ENCODE measurements around the gene CPNE8. TPM values are rescaled to one million over a fixed set of nuclear protein-coding genes. Genes with fewer than 3 reads are reported as not detected.

CPNE8 gene
- total and polyA plus RNA-seq, 2 of the 4 experiments (the other 2 are of a cell fraction): not detected

DNA sequence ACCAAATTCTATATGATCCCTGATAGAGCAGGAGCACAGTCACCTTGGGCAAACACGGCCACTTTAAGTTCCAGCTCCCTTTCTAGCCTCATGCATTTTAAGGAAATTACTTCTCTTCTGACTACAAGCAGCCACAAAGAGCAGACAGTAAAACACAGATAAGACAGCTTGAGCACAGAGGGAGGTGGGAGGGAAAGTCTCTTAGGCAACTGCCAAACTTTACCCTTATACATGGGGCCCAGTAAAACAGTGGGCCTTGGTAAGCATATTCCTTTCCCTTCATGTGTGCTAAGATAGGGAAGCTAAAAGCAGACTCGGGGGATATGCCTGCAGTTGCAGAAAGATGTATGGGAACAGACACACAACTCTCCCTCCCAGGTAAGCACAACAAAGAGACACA lies 235.9 kb downstream of the CPNE8 start:
- no CpG with 5 or more reads among the region's 2 CpGs for WGBS, 2 experiments (ENCODE audit: extremely low coverage in 2 of 2, insufficient read length in 1 of 2)
- CTCF ChIA-PET: no interaction called here
- H4K8ac ChIP-seq (ENCODE audit: low read depth in 2 of 2, low read length in 2 of 2): no peak overlapping the region

More for the DNA sequence above, 235.9 kb downstream of the CPNE8 start:
- Histone ChIP-seq H3K18ac (ENCODE audit: low read depth, low read length) (no peak overlapping the region), H4K91ac (ENCODE audit: insufficient read depth, low read depth, low read length) (no peak overlapping the region), H3K56ac (ENCODE audit: extremely low read depth, insufficient read depth, low read length) (no peak overlapping the region), H2BK120ac (ENCODE audit: low read depth, low read length) (no peak overlapping the region), H3K4me1 (ENCODE audit: control insufficient read depth, insufficient read depth, low read length) (no peaks in the 10 kb centered on the region), H3K27me3 (ENCODE audit: control insufficient read depth, insufficient read depth, low read length) (no peaks in the 10 kb centered on the region), H2BK20ac (ENCODE audit: low read depth, low read length) (no peak overlapping the region), H3K4me2 (ENCODE audit: low read depth, low read length) (no peak overlapping the region), H3K36me3 (ENCODE audit: control insufficient read depth, insufficient read depth, low read length) (no peaks in the 10 kb centered on the region), H2BK5ac (ENCODE audit: low read depth, low read length, poor library complexity, severe bottlenecking) (no peak overlapping the region), H2AK9ac (replicated peaks; ENCODE audit: low read depth, low read length, poor library complexity) (no peak overlapping the region), H2AK5ac (ENCODE audit: low read depth, low read length) (no peak overlapping the region), H3K27ac (ENCODE audit: insufficient read depth, low read length) (no peak overlapping the region), H3K9ac (ENCODE audit: low read depth, low read length) (no peak overlapping the region), H3K9me3 (ENCODE audit: control insufficient read depth, insufficient read depth, low read length) (peaks cover 6% of the 10 kb centered on the region; the same call in 1 of the 2 replicates), H3K23ac (ENCODE audit: low read depth, low read length) (no peak overlapping the region), H4K5ac (ENCODE audit: low read depth, low read length) (no peak overlapping the region), H3K9me1 (ENCODE audit: insufficient read depth, low read length) (no peaks in the 10 kb centered on the region), H2BK15ac (ENCODE audit: low read depth, low read length) (no peak overlapping the region), H2AFZ (replicated peaks; ENCODE audit: low read length, poor library complexity) (no peak overlapping the region), H3K4me3 (ENCODE audit: insufficient read depth, low read depth, low read length) (no peak overlapping the region), H3K14ac (replicated peaks; ENCODE audit: low read depth, low read length) (no peak overlapping the region), H3K4ac (ENCODE audit: low read depth, low read length) (no peak overlapping the region), H4K20me1 (ENCODE audit: insufficient read depth, low read length) (no peaks in the 10 kb centered on the region), H3K79me1 (ENCODE audit: low read depth in 1 of 2, low read length in 2 of 2) (no peaks in the 10 kb centered on the region)
- no peak for DNase-seq
- POLR2A ChIA-PET (ENCODE audit: unreplicated experiment): no interaction called here
- in situ Hi-C loops (cut with MboI; ENCODE audit: low sequenced_read_pairs): no loop called here
- dilution Hi-C loops (cut with HindIII; ENCODE audit: low sequenced_read_pairs, unreplicated experiment): no loop called here
- TF ChIP-seq RCOR1 (IDR thresholded peaks at IDR 0.05; ENCODE audit: insufficient replicate concordance, low read length): no peak
- no peak for TF ChIP-seq POLR2A (IDR thresholded peaks at IDR 0.05; ENCODE audit: low read depth, low read length)
- TF ChIP-seq RFX5 (IDR thresholded peaks at IDR 0.05; ENCODE audit: low read depth, low read length): no peak
- no peak for TF ChIP-seq CEBPB (IDR thresholded peaks at IDR 0.05; ENCODE audit: low read depth, low read length)
- TF ChIP-seq RAD21 (IDR thresholded peaks at IDR 0.05; ENCODE audit: low read length): no peak
- no peak for TF ChIP-seq USF2 (IDR thresholded peaks at IDR 0.05; ENCODE audit: low read depth, low read length)
- no peak for TF ChIP-seq BHLHE40 (IDR thresholded peaks at IDR 0.05; ENCODE audit: low read depth, low read length)
- no peak for TF ChIP-seq MAFK (IDR thresholded peaks at IDR 0.05; ENCODE audit: low read depth, low read length)
- TF ChIP-seq NFE2L2 (IDR thresholded peaks at IDR 0.05; ENCODE audit: low read depth, low read length): no peak
- TF ChIP-seq, protein P1, sequence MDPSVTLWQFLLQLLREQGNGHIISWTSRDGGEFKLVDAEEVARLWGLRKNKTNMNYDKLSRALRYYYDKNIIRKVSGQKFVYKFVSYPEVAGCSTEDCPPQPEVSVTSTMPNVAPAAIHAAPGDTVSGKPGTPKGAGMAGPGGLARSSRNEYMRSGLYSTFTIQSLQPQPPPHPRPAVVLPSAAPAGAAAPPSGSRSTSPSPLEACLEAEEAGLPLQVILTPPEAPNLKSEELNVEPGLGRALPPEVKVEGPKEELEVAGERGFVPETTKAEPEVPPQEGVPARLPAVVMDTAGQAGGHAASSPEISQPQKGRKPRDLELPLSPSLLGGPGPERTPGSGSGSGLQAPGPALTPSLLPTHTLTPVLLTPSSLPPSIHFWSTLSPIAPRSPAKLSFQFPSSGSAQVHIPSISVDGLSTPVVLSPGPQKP (IDR thresholded peaks at IDR 0.05; ENCODE audit: borderline replicate concordance, low read depth, low read length): no peak
- TF ChIP-seq FOS (IDR thresholded peaks at IDR 0.05; ENCODE audit: low read depth, low read length): no peak
- TF ChIP-seq, protein P2, sequence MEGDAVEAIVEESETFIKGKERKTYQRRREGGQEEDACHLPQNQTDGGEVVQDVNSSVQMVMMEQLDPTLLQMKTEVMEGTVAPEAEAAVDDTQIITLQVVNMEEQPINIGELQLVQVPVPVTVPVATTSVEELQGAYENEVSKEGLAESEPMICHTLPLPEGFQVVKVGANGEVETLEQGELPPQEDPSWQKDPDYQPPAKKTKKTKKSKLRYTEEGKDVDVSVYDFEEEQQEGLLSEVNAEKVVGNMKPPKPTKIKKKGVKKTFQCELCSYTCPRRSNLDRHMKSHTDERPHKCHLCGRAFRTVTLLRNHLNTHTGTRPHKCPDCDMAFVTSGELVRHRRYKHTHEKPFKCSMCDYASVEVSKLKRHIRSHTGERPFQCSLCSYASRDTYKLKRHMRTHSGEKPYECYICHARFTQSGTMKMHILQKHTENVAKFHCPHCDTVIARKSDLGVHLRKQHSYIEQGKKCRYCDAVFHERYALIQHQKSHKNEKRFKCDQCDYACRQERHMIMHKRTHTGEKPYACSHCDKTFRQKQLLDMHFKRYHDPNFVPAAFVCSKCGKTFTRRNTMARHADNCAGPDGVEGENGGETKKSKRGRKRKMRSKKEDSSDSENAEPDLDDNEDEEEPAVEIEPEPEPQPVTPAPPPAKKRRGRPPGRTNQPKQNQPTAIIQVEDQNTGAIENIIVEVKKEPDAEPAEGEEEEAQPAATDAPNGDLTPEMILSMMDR (conservative IDR thresholded peaks at IDR 0.05; ENCODE audit: low read depth, low read length): no peak
- TF ChIP-seq SMC3 (IDR thresholded peaks at IDR 0.05; ENCODE audit: low read depth, low read length): no peak
- no peak for TF ChIP-seq MXI1 (IDR thresholded peaks at IDR 0.05; ENCODE audit: borderline replicate concordance, low read depth, low read length)
- TF ChIP-seq MAZ (IDR thresholded peaks at IDR 0.05; ENCODE audit: borderline replicate concordance, low read depth, low read length): no peak
- TF ChIP-seq CHD1 (IDR thresholded peaks at IDR 0.05; ENCODE audit: low read depth, low read length): no peak
- intact Hi-C loops (cut with micrococcal nuclease): no loop called here
- no TSS peak for BruUV-seq (replicated peaks)
- no peak for ATAC-seq (ENCODE audit: low read depth)
